Activated naive CD8-positive, alpha-beta T cell (primary cell): ENCODE data around the gene FGFBP1.

Experiments used
- H3K27ac Mint-ChIP-seq: one replicate; pipeline ENCODE4 v1.8.0; 2021; ENCODE audit warnings: mixed read lengths
- H3K27me3 Mint-ChIP-seq: one replicate; pipeline ENCODE4 v1.8.0; 2021; ENCODE audit warnings: mixed read lengths
- H3K36me3 Mint-ChIP-seq: one replicate; pipeline ENCODE4 v1.8.0; 2021; ENCODE audit warnings: mixed read lengths
- H3K4me1 Mint-ChIP-seq: one replicate; pipeline ENCODE4 v1.8.0; 2021; ENCODE audit warnings: low read depth, mixed read lengths
- H3K4me3 Mint-ChIP-seq: one replicate; pipeline ENCODE4 v1.8.0; 2021; ENCODE audit warnings: mild to moderate bottlenecking, mixed read lengths
- H3K9me3 Mint-ChIP-seq: one replicate; pipeline ENCODE4 v1.8.0; 2021; ENCODE audit warnings: low read depth, mixed read lengths

FGFBP1 gene

GRCh38 chr4:15958562-15958961 is 20.0 kb upstream of the FGFBP1 start:
- Mint-ChIP-seq H3K9me3 (no peaks in the 10 kb centered on the region), H3K4me3 (no peak overlapping the region), H3K4me1 (peaks cover 24% of the 10 kb centered on the region), H3K27ac (peak overlapping the region; percentile 8), H3K27me3 (no peaks in the 10 kb centered on the region), H3K36me3 (no peaks in the 10 kb centered on the region)

GRCh38 chr4:15956179-15956850 is 17.8 kb upstream of the FGFBP1 start:
- H3K4me3 Mint-ChIP-seq, result no peak overlapping the region

GRCh38 chr4:15955670-15956069 is 17.1 kb upstream of the FGFBP1 start:
- Mint-ChIP-seq H3K4me3 (no peak overlapping the region), H3K27me3 (no peaks in the 10 kb centered on the region), H3K27ac (no peak overlapping the region), H3K4me1 (no peaks in the 10 kb centered on the region), H3K9me3 (no peaks in the 10 kb centered on the region), H3K36me3 (no peaks in the 10 kb centered on the region)

More at GRCh38 chr4:15956179-15956850, 17.8 kb upstream of the FGFBP1 start:
- Mint-ChIP-seq H3K9me3 (no peaks in the 10 kb centered on the region), H3K27ac (no peak overlapping the region), H3K4me1 (peaks cover 2% of the 10 kb centered on the region), H3K27me3 (no peaks in the 10 kb centered on the region), H3K36me3 (no peaks in the 10 kb centered on the region)

GRCh38 chr4:15953625-15954024 is 15.1 kb upstream of the FGFBP1 start:
- H3K9me3 Mint-ChIP-seq, result no peaks in the 10 kb centered on the region

GRCh38 chr4:15951781-15952180 is 13.2 kb upstream of the FGFBP1 start:
- Mint-ChIP-seq H3K4me1 (no peaks in the 10 kb centered on the region), H3K9me3 (no peaks in the 10 kb centered on the region), H3K27ac (no peak overlapping the region), H3K27me3 (no peaks in the 10 kb centered on the region), H3K4me3 (no peak overlapping the region), H3K36me3 (no peaks in the 10 kb centered on the region)

More at GRCh38 chr4:15953625-15954024, 15.1 kb upstream of the FGFBP1 start:
- H3K27ac Mint-ChIP-seq, result no peak overlapping the region
- H3K27me3 Mint-ChIP-seq, result no peaks in the 10 kb centered on the region
- no peak overlapping the region for H3K4me3 Mint-ChIP-seq
- H3K36me3 Mint-ChIP-seq, result no peaks in the 10 kb centered on the region
- H3K4me1 Mint-ChIP-seq, result no peaks in the 10 kb centered on the region

GRCh38 chr4:15948826-15949225 is 10.3 kb upstream of the FGFBP1 start:
- Mint-ChIP-seq H3K27me3 (no peaks in the 10 kb centered on the region), H3K27ac (no peak overlapping the region)

GRCh38 chr4:15947684-15948083 is 9.1 kb upstream of the FGFBP1 start:
- Mint-ChIP-seq H3K9me3 (no peaks in the 10 kb centered on the region), H3K27ac (no peak overlapping the region), H3K4me1 (no peaks in the 10 kb centered on the region), H3K36me3 (no peaks in the 10 kb centered on the region), H3K27me3 (no peaks in the 10 kb centered on the region), H3K4me3 (no peak overlapping the region)

More at GRCh38 chr4:15948826-15949225, 10.3 kb upstream of the FGFBP1 start:
- H3K4me3 Mint-ChIP-seq, result no peak overlapping the region
- no peaks in the 10 kb centered on the region for H3K9me3 Mint-ChIP-seq
- H3K4me1 Mint-ChIP-seq, result no peaks in the 10 kb centered on the region
- H3K36me3 Mint-ChIP-seq, result no peaks in the 10 kb centered on the region

GRCh38 chr4:15945516-15945915 is 7.0 kb upstream of the FGFBP1 start:
- H3K27ac Mint-ChIP-seq, result no peak overlapping the region
- no peaks in the 10 kb centered on the region for H3K9me3 Mint-ChIP-seq
- H3K4me1 Mint-ChIP-seq, result no peaks in the 10 kb centered on the region
- no peaks in the 10 kb centered on the region for H3K36me3 Mint-ChIP-seq
- no peaks in the 10 kb centered on the region for H3K27me3 Mint-ChIP-seq
- no peak overlapping the region for H3K4me3 Mint-ChIP-seq

- Mint-ChIP-seq H3K27ac (no peak overlapping the region), H3K27me3 (no peaks in the 10 kb centered on the region), H3K4me1 (no peaks in the 10 kb centered on the region), H3K9me3 (no peaks in the 10 kb centered on the region), H3K4me3 (no peak overlapping the region), H3K36me3 (no peaks in the 10 kb centered on the region)
These were observed 6.4 kb upstream of the FGFBP1 start for GRCh38 chr4:15944895-15945294.

GRCh38 chr4:15942283-15942682 is 3.7 kb upstream of the FGFBP1 start:
- H3K36me3 Mint-ChIP-seq, result no peaks in the 10 kb centered on the region
- H3K27me3 Mint-ChIP-seq, result no peaks in the 10 kb centered on the region

GRCh38 chr4:15938182-15938581 is 358 bp downstream of the FGFBP1 start:
- H3K27ac Mint-ChIP-seq, result no peak overlapping the region
- H3K9me3 Mint-ChIP-seq, result no peaks in the 10 kb centered on the region
- H3K4me3 Mint-ChIP-seq, result no peak overlapping the region
- H3K36me3 Mint-ChIP-seq, result no peaks in the 10 kb centered on the region
- H3K4me1 Mint-ChIP-seq, result no peaks in the 10 kb centered on the region
- no peaks in the 10 kb centered on the region for H3K27me3 Mint-ChIP-seq

More at GRCh38 chr4:15942283-15942682, 3.7 kb upstream of the FGFBP1 start:
- Mint-ChIP-seq H3K4me3 (no peak overlapping the region), H3K4me1 (no peaks in the 10 kb centered on the region), H3K27ac (no peak overlapping the region), H3K9me3 (no peaks in the 10 kb centered on the region)

- Mint-ChIP-seq H3K27ac (no peak overlapping the region), H3K4me1 (no peaks in the 10 kb centered on the region), H3K36me3 (no peaks in the 10 kb centered on the region), H3K4me3 (no peak overlapping the region), H3K9me3 (no peaks in the 10 kb centered on the region), H3K27me3 (peaks cover 3% of the 10 kb centered on the region)
These were observed 2.0 kb downstream of the FGFBP1 start for GRCh38 chr4:15936495-15936894.

- Mint-ChIP-seq H3K9me3 (no peaks in the 10 kb centered on the region), H3K4me1 (no peaks in the 10 kb centered on the region), H3K27ac (no peak overlapping the region), H3K36me3 (no peaks in the 10 kb centered on the region), H3K27me3 (peaks cover 3% of the 10 kb centered on the region), H3K4me3 (no peak overlapping the region)
These were observed 2.8 kb downstream of the FGFBP1 start for GRCh38 chr4:15935504-15936402.

- H3K9me3 Mint-ChIP-seq, result no peaks in the 10 kb centered on the region
- peaks cover 3% of the 10 kb centered on the region for H3K27me3 Mint-ChIP-seq
- no peaks in the 10 kb centered on the region for H3K36me3 Mint-ChIP-seq
- H3K4me3 Mint-ChIP-seq, result no peak overlapping the region
- peaks cover 6% of the 10 kb centered on the region for H3K4me1 Mint-ChIP-seq
- H3K27ac Mint-ChIP-seq, result no peak overlapping the region
These were observed 4.3 kb downstream of the FGFBP1 start for GRCh38 chr4:15934259-15934658.

GRCh38 chr4:15931451-15932210 is 6.9 kb downstream of the FGFBP1 start:
- Mint-ChIP-seq H3K27me3 (peaks cover 3% of the 10 kb centered on the region), H3K4me1 (peaks cover 6% of the 10 kb centered on the region), H3K9me3 (no peaks in the 10 kb centered on the region), H3K4me3 (no peak overlapping the region), H3K36me3 (no peaks in the 10 kb centered on the region), H3K27ac (no peak overlapping the region)
